Vagina (tissue), 2 donors: ENCODE measurements around the gene ZBTB16.

Experiments used
- POLR2A ChIP-seq, 2 donors: fragments of 450-650 bp; IDR thresholded peaks; one replicate each; pipeline ENCODE4 v1.6.1; 2017; ENCODE audit warnings: antibody characterized with exemption in 2 of 2, mild to moderate bottlenecking in 2 of 2, moderate library complexity in 2 of 2
- POLR2AphosphoS5 ChIP-seq, 2 donors: sonication (generic); formaldehyde crosslinking; IDR thresholded peaks; one replicate each; pipeline ENCODE4 v1.9.0; 2017; ENCODE audit warnings: antibody characterized with exemption in 2 of 2, mild to moderate bottlenecking in 2 of 2, low read depth in 1 of 2; ENCODE audit not compliant: insufficient read depth in 1 of 2
- TF ChIP-seq, protein P1 (sequence below), 3 experiments: fragments of 450-650 bp in 2 of 3; fragments of 200-600 bp in 1 of 3; sonication (generic) in 1 of 3; IDR thresholded peaks; one replicate each; pipeline ENCODE4 v1.5.1; 2017 to 2019; ENCODE audit warnings: antibody characterized with exemption in 3 of 3, mild to moderate bottlenecking in 2 of 3, moderate library complexity in 2 of 3

DNA sequence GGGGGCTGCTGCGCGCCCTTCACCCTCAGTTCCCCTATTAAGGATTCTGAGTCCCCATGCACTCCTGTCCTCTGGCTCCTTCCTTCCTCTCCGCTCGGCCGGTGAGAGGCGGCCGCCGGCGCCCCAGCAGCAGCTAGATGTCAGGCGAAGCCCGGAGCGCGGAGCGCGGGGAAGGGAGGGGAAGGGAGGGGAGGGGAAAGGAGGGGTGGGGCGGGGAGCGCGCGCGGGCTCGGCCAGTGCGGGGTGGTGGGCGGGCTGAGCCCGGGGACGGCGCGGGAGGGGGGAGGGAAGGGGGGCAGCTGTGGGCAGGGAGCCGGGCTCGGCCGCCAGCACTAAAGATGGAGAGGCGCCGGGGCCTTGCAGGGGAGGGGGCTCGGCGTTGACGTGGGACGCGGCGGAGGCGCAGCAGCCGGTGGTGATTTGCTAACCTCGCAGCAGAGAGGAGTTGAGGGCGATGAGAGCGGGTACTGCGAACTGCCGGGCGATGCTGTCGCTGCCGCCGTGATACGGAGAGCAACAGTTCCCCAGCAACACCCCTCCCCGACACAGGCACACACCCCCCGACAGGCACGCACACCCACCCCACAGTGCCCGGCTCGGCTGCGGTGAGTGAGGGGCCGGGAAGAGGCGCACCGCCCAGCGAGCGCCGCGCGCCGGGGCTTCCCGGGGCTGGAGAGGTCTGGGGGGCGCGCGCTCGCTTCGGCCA, at the start of gene ZBTB16:
- TF ChIP-seq POLR2AphosphoS5 (IDR thresholded peaks at IDR 0.05; ENCODE audit: insufficient read depth in 1 of 2, low read depth in 1 of 2), result peak in 1 of 2 donors; percentile 84
- TF ChIP-seq, protein P1, sequence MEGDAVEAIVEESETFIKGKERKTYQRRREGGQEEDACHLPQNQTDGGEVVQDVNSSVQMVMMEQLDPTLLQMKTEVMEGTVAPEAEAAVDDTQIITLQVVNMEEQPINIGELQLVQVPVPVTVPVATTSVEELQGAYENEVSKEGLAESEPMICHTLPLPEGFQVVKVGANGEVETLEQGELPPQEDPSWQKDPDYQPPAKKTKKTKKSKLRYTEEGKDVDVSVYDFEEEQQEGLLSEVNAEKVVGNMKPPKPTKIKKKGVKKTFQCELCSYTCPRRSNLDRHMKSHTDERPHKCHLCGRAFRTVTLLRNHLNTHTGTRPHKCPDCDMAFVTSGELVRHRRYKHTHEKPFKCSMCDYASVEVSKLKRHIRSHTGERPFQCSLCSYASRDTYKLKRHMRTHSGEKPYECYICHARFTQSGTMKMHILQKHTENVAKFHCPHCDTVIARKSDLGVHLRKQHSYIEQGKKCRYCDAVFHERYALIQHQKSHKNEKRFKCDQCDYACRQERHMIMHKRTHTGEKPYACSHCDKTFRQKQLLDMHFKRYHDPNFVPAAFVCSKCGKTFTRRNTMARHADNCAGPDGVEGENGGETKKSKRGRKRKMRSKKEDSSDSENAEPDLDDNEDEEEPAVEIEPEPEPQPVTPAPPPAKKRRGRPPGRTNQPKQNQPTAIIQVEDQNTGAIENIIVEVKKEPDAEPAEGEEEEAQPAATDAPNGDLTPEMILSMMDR (IDR thresholded peaks at IDR 0.05), result peak in 2 of 3 experiments; percentile 6 to 29
- TF ChIP-seq POLR2A (IDR thresholded peaks at IDR 0.05), result peak; percentile 7 to 81
